ENCODE results near the gene WWP2. TPM values are rescaled to one million over a fixed set of nuclear protein-coding genes. Genes with fewer than 3 reads are reported as not detected.
A peak's percentile ranks its signal among the peaks of the same experiment; 100 is the strongest.

Gene WWP2
- polyA plus RNA-seq, 3 donors, result 29.6 to 54.4 (median 46.0) TPM

GRCh38 chr16:69779724-69780123 is 17.6 kb downstream of the WWP2 start:
- Histone ChIP-seq H3K27ac (ENCODE audit: low read depth in 1 of 2, low read length in 2 of 2) (no peak overlapping the region), H3K27me3 (ENCODE audit: control insufficient read depth in 2 of 2, insufficient read depth in 2 of 2, low read length in 2 of 2) (no peaks in the 10 kb centered on the region), H2AFZ (ENCODE audit: insufficient read depth, low read depth, low read length, poor library complexity, severe bottlenecking) (no peak overlapping the region), H3K36me3 (replicated peaks in 1 of 2; ENCODE audit: control insufficient read depth in 1 of 2, insufficient read depth in 2 of 2, low read length in 2 of 2) (peaks cover 38 to 76% of the 10 kb centered on the region in 2 donors), H3K9me3 (replicated peaks in 1 of 2; ENCODE audit: control insufficient read depth in 1 of 2, insufficient read depth in 1 of 2, low read length in 2 of 2) (peaks cover 12 to 17% of the 10 kb centered on the region in 2 donors), H3K4me2 (replicated peaks; ENCODE audit: extremely low read depth, low read length, poor library complexity, severe bottlenecking) (no peak overlapping the region), H3K4me3 (replicated peaks in 1 of 3; ENCODE audit: low read depth in 2 of 3, low read length in 3 of 3) (no peak overlapping the region), H4K20me1 (ENCODE audit: insufficient read depth, low read length) (peaks cover 90% of the 10 kb centered on the region), H3K79me2 (ENCODE audit: insufficient read depth, low read length) (peaks cover 91% of the 10 kb centered on the region), H3K4me1 (ENCODE audit: control insufficient read depth in 1 of 2, insufficient read depth in 2 of 2, low read length in 2 of 2) (peaks cover 2 to 7% of the 10 kb centered on the region in 2 donors), H3K9ac (ENCODE audit: insufficient read depth, low read length, poor library complexity, severe bottlenecking) (no peak overlapping the region)
- no peak for TF ChIP-seq CTCF (IDR thresholded peaks at IDR 0.05)
- Mint-ChIP-seq H3K4me3 (no peak overlapping the region), H3K27ac (no peak overlapping the region), H3K9me3 (peaks cover 14 to 18% (median 15%) of the 10 kb centered on the region in 7 donors), H3K4me1 (peaks cover 12% of the 10 kb centered on the region), H3K27me3 (ENCODE audit: low read depth in 3 of 3) (peaks cover 0 to 2% (median 0%) of the 10 kb centered on the region in 3 donors), H3K36me3 (peaks cover 36 to 66% of the 10 kb centered on the region in 2 donors)
- DNase-seq, result no peak
- no CpG with 5 or more reads among the region's 2 CpGs for WGBS (ENCODE audit: insufficient coverage)
- intact Hi-C loops (cut with micrococcal nuclease), result no loop called here

- 90% methylated on average over 2 of the region's 3 CpGs for WGBS (ENCODE audit: insufficient coverage)
- intact Hi-C loops (cut with micrococcal nuclease), result no loop called here
- no peak for TF ChIP-seq CTCF (IDR thresholded peaks at IDR 0.05)
- H3K27ac ChIP-seq (ENCODE audit: low read depth in 1 of 2, low read length in 2 of 2), result no peak overlapping the region
- H3K9me3 Mint-ChIP-seq, result peaks cover under 1 to 5% (median 1%) of the 10 kb centered on the region in 7 donors
- peaks cover 45 to 76% of the 10 kb centered on the region in 2 donors for H3K36me3 ChIP-seq (replicated peaks in 1 of 2; ENCODE audit: control insufficient read depth in 1 of 2, insufficient read depth in 2 of 2, low read length in 2 of 2)
- no peak for DNase-seq
- H3K4me3 Mint-ChIP-seq, result no peak overlapping the region
- H3K9me3 ChIP-seq (replicated peaks in 1 of 2; ENCODE audit: control insufficient read depth in 1 of 2, insufficient read depth in 1 of 2, low read length in 2 of 2), result peaks cover 3 to 4% of the 10 kb centered on the region in 2 donors
- H3K27me3 Mint-ChIP-seq (ENCODE audit: low read depth in 3 of 3), result peaks cover 0 to 2% (median 0%) of the 10 kb centered on the region in 3 donors
- peaks cover 83% of the 10 kb centered on the region for H3K79me2 ChIP-seq (ENCODE audit: insufficient read depth, low read length)
- no peak overlapping the region for H3K4me3 ChIP-seq (replicated peaks in 1 of 3; ENCODE audit: low read depth in 2 of 3, low read length in 3 of 3)
- H4K20me1 ChIP-seq (ENCODE audit: insufficient read depth, low read length), result peaks cover 90% of the 10 kb centered on the region
- no peak overlapping the region for H2AFZ ChIP-seq (ENCODE audit: insufficient read depth, low read depth, low read length, poor library complexity, severe bottlenecking)
- H3K9ac ChIP-seq (ENCODE audit: insufficient read depth, low read length, poor library complexity, severe bottlenecking), result no peak overlapping the region
- no peaks in the 10 kb centered on the region for H3K4me1 ChIP-seq (ENCODE audit: control insufficient read depth in 1 of 2, insufficient read depth in 2 of 2, low read length in 2 of 2)
- no peak overlapping the region for H3K4me2 ChIP-seq (replicated peaks; ENCODE audit: extremely low read depth, low read length, poor library complexity, severe bottlenecking)
- peaks cover 4% of the 10 kb centered on the region for H3K4me1 Mint-ChIP-seq
- H3K27ac Mint-ChIP-seq, result peak overlapping the region in 3 of 7 donors; percentile 0 to 65 (median 25)
- H3K36me3 Mint-ChIP-seq, result peaks cover 39 to 69% of the 10 kb centered on the region in 2 donors
- no peaks in the 10 kb centered on the region for H3K27me3 ChIP-seq (ENCODE audit: control insufficient read depth in 2 of 2, insufficient read depth in 2 of 2, low read length in 2 of 2)
Measured at GRCh38 chr16:69781118-69781517, 19.0 kb downstream of the WWP2 start.
